Neutrophil (primary cell): ENCODE measurements around the gene RSAD2.

Experiments used
- H3K27ac ChIP-seq: fragments of 200-600 bp; sonication (generic); 2 replicates; pipeline ENCODE4 v1.5.1; 2016; ENCODE audit warnings: mild to moderate bottlenecking, moderate library complexity
- H3K27me3 ChIP-seq: fragments of 200-600 bp; sonication (generic); 2 replicates; pipeline ENCODE4 v1.6.0; 2016; ENCODE audit warnings: mild to moderate bottlenecking
- H3K36me3 ChIP-seq: fragments of 200-600 bp; sonication (generic); 2 replicates; pipeline ENCODE4 v1.5.1; 2017
- H3K4me1 ChIP-seq, 2 experiments: fragments of 200-600 bp in 1 of 2; sonication (generic) in 1 of 2; 1 replicate in 1 of 2; 2 replicates in 1 of 2; pipeline versions ENCODE4 v1.5.1 to v1.6.1; 2013 to 2016; ENCODE audit warnings: low read depth in 1 of 2, low read length in 1 of 2, mild to moderate bottlenecking in 1 of 2, moderate library complexity in 1 of 2; ENCODE audit not compliant: control insufficient read depth in 1 of 2, insufficient read depth in 1 of 2
- H3K4me3 ChIP-seq, 2 experiments: fragments of 200-600 bp in 1 of 2; sonication (generic) in 1 of 2; 1 replicate in 1 of 2; 2 replicates in 1 of 2; pipeline ENCODE4 v1.5.1; 2013 to 2016; ENCODE audit warnings: low read depth in 1 of 2, low read length in 1 of 2, mild to moderate bottlenecking in 1 of 2, moderate library complexity in 1 of 2
- H3K9me3 ChIP-seq: fragments of 200-600 bp; sonication (generic); 2 replicates; pipeline ENCODE4 v1.5.1; 2016
- TF ChIP-seq, protein P1 (sequence below): fragments of 200-600 bp; sonication (generic); IDR thresholded peaks from 2 replicates; pipeline ENCODE4 v1.5.1; 2016; ENCODE audit warnings: antibody characterized with exemption

RSAD2 gene

DNA sequence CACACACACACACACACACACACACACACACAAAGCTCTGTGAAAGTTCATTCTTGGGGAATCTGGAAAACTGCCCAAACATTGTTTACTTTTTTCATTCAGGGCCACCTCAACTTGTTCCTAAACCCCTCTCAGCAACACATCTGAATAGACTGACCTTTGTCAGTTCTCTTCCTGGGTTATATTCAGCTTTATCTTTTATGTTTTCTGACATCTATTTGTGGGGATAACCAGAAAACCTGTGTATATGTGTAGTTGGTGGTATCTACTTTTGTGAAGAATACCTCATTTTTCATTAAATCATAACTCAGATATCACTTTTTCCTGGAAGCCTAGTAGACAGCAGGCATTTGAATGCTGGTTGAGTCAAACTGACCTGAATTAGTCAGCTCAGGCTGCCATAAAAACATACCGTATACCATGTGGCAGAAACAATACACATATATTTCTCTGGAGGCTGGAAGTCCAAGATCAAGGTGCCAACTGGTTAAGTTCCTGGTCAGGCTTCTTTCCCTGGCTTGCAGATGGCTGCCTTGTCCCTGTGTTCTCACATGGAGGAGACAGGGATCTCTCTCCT is 28.7 kb downstream of the RSAD2 start:
- no peak overlapping the region for H3K4me3 ChIP-seq
- H3K27ac ChIP-seq = no peak overlapping the region
- no peaks in the 10 kb centered on the region for H3K36me3 ChIP-seq
- H3K4me1 ChIP-seq = no peaks in the 10 kb centered on the region
- H3K9me3 ChIP-seq = no peaks in the 10 kb centered on the region
- H3K27me3 ChIP-seq = no peaks in the 10 kb centered on the region
- TF ChIP-seq, protein P1, sequence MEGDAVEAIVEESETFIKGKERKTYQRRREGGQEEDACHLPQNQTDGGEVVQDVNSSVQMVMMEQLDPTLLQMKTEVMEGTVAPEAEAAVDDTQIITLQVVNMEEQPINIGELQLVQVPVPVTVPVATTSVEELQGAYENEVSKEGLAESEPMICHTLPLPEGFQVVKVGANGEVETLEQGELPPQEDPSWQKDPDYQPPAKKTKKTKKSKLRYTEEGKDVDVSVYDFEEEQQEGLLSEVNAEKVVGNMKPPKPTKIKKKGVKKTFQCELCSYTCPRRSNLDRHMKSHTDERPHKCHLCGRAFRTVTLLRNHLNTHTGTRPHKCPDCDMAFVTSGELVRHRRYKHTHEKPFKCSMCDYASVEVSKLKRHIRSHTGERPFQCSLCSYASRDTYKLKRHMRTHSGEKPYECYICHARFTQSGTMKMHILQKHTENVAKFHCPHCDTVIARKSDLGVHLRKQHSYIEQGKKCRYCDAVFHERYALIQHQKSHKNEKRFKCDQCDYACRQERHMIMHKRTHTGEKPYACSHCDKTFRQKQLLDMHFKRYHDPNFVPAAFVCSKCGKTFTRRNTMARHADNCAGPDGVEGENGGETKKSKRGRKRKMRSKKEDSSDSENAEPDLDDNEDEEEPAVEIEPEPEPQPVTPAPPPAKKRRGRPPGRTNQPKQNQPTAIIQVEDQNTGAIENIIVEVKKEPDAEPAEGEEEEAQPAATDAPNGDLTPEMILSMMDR = no peak

DNA sequence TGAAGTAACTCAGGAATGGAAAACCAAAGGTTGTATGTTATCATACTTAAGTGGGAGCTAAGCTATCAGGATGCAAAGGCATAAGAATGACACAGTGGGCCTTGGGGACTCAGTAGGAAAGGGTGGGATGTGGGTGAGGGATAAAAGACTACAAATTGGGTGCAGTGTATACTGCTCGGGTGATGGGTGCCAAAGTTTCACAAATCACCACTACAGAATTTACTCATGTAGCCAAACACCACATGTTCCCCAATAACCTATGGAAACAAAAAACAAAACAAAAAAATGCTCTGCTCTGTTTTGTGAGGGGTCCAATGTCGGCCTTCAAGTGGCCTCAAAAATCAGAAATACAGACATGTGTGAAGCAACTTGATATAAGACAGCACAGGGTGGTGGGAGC is 30.7 kb downstream of the RSAD2 start:
- H3K27ac ChIP-seq = no peak overlapping the region
- TF ChIP-seq, protein P1 = no peak
- no peaks in the 10 kb centered on the region for H3K27me3 ChIP-seq
- no peaks in the 10 kb centered on the region for H3K36me3 ChIP-seq
- no peaks in the 10 kb centered on the region for H3K4me1 ChIP-seq
- H3K4me3 ChIP-seq = no peak overlapping the region
- H3K9me3 ChIP-seq = no peaks in the 10 kb centered on the region

DNA sequence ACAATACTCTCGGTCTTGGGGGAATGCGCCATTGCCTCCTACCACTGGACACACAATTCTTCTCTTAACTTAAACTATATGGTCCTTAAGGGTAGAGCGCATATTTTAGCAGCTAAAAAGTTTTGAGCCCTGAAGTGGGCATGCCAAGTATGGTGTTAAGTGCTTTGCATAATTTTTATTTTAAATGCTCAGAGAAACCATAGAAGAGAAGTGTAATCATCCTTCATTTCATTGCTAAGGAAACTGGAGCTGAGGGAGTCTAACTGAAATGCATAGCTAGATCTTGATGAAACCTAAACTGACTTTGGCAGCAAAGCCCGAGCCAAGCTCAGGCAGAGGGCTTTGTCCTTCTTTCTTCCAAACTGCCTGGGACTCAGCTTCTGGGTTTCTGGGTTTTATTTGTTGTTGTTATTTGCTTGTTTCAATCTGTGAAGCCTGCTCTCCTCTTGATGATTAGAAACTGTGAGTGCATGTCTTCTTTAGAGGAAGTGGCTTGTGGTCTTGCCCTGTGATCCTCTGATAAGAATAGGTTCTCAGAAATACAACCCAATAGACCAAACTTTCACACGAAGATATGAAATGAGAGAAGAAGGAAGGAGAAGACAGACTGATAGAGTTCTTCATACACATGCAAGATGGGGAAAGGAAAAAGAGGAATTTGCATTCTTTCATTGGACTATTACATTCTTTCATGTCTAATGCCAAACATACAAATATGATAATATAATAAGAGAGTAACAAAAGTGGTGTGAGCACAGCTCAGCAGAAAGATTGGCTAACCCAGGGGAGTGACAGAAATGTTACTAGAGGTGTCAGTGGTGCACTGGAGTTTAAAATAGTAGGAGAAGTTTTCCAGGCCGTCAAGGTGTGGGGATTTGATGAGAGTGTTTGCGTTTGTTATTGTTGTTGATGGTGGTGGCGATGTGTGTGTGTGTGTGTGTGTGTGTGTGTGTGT is 32.1 kb downstream of the RSAD2 start:
- TF ChIP-seq, protein P1 = no peak
- H3K36me3 ChIP-seq = no peaks in the 10 kb centered on the region
- no peak overlapping the region for H3K4me3 ChIP-seq
- H3K9me3 ChIP-seq = no peaks in the 10 kb centered on the region
- no peak overlapping the region for H3K27ac ChIP-seq
- no peaks in the 10 kb centered on the region for H3K4me1 ChIP-seq
- H3K27me3 ChIP-seq = no peaks in the 10 kb centered on the region

DNA sequence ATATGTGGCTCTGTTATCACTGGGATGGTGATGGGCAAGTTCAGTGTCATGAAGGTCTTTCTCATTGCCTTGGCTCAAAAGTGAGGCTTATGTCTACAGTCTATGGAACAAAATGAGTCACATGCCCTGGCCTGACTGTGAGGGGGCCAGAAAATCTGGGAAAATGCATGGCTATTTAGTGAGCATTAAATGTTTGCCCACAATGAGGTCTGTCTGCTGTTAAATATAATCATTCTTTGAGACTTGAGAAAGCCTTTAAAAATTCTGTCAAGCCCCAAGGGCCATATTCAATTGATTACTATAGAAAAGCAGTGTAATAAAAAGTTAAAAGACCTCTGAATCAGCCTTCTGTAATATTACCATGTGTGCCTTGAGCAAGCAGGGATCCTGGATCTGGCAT is 34.1 kb downstream of the RSAD2 start:
- Histone ChIP-seq H3K4me1 (peaks cover under 1% of the 10 kb centered on the region in 2 experiments), H3K4me3 (no peak overlapping the region), H3K27me3 (no peaks in the 10 kb centered on the region), H3K9me3 (no peaks in the 10 kb centered on the region), H3K27ac (no peak overlapping the region), H3K36me3 (no peaks in the 10 kb centered on the region)
- TF ChIP-seq, protein P1 = no peak

DNA sequence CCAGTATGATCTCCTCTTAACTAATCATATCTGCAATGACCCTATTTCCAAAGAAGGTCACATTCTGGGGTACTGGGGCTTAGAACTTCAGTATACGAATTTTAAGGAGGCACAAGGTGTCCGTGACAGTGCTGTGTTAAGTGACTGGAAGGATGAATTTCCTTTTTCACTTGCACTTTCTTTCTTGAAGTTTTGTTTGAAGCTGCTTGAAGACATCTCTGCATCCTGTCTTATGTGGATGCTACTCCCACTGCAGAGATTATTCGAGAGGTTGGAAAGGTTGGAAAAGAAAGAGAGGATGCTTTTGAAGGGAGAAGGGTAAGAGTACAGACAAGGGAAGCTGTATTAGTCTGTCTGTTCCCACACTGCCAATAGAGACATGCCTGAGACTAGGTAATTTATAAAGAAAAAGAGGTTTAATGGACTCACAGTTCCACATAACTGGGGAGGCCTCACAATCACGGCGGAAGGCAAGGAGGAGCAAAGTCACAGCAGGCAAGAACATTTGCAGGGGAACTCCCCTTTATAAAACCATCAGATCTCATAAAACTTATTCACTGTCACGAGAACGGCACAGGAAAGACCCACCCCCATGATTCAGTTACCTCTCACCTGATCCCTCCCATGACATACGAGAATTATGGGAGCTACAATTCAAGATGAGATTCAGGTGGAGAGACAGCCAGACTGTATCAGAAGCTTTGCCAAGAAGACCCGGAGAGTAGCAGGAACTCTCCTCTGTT is 36.0 kb downstream of the RSAD2 start:
- no peaks in the 10 kb centered on the region for H3K9me3 ChIP-seq
- no peaks in the 10 kb centered on the region for H3K36me3 ChIP-seq
- H3K27ac ChIP-seq = no peak overlapping the region
- no peak overlapping the region for H3K4me3 ChIP-seq
- peaks cover 9 to 10% of the 10 kb centered on the region in 2 experiments for H3K4me1 ChIP-seq
- H3K27me3 ChIP-seq = no peaks in the 10 kb centered on the region
- TF ChIP-seq, protein P1 = no peak
